RCC 7860 (cell line): ENCODE results near the gene ENDOU.
A peak's percentile ranks its signal among the peaks of the same experiment; 100 is the strongest.

ENCODE experiments used
- DNase-seq: peaks from one replicate; pipeline ENCODE4 v3.0.0-alpha.2; 2015; ENCODE audit warnings: low spot score
- FAIRE-seq: peaks from 2 replicates; lab custom pipeline; 2012; peaks lifted over from hg19 to GRCh38; lab: Jason Lieb, UNC

Gene ENDOU

DNA sequence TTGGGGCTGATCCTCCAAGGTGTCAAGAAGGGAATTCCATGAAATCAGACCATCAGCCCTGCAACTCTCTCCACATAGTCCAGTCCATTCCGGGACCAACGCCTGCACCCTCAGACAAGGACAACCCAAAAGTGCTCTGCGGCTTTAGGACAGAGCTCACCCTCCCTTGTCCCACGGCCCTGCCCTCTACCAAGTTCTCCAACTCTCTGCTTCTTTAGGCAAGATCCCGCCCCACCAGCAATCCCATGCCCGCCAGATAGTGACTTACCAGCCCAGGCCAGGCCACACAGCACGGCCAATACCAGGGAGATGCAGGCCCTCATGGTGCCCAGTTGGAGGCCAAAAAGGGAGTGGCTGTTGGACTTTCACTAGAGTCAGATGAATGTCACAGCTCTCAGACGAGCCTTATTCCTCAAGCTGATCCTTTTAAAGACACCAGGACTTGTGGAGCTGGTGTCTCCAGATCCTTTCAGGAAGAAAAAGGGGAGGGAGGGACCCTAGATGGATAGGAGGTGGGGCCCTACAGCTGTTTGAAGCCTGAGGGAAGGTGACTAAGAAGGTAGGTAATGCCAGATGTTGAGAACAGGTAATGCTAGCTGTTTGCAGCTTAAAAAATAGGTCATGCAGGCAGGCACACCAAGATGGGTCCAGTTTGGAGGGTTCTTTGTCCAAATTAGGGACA lies at the start of gene ENDOU:
TSS of gene ENDOU (minus strand) at position 400 of the 682 bp plus-strand sequence. CDS start at position 323, 77 bp downstream.
- FAIRE-seq (no peak), DNase-seq (no peak)

GRCh38 chr12:47774663-47775062 lies 49.4 kb upstream of the ENDOU start:
- no peak for DNase-seq
- FAIRE-seq: no peak

GRCh38 chr12:47773858-47774580 lies 48.7 kb upstream of the ENDOU start:
- FAIRE-seq (no peak), DNase-seq (no peak)

- no peak for DNase-seq
These were observed 48.0 kb upstream of the ENDOU start, which contains the start of gene SLC48A1 for GRCh38 chr12:47773062-47773857. TSS of gene SLC48A1 (plus strand) at chr12:47773238. CDS start at chr12:47773305, 67 bp downstream.

DNA sequence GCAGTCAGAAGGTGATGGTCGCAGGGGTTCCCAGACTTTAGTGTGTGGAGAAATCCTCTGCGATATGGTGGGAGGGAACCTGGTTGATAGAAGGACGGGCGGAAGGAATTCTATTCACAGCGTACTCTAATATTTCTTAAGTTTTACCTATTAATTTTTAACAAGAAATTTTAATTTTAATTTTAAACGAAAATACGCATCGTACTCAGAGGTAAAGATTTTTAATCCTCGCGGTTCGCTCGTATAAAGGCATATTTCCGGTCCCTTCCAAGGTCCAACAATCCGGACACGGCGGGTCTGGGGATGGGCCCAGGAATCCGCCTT lies 47.4 kb upstream of the ENDOU start:
- FAIRE-seq: no peak
- DNase-seq: no peak

More at GRCh38 chr12:47773062-47773857, 48.0 kb upstream of the ENDOU start, which contains the start of gene SLC48A1:
- no peak for FAIRE-seq

GRCh38 chr12:47772094-47772660 lies 46.9 kb upstream of the ENDOU start:
- FAIRE-seq: no peak

DNA sequence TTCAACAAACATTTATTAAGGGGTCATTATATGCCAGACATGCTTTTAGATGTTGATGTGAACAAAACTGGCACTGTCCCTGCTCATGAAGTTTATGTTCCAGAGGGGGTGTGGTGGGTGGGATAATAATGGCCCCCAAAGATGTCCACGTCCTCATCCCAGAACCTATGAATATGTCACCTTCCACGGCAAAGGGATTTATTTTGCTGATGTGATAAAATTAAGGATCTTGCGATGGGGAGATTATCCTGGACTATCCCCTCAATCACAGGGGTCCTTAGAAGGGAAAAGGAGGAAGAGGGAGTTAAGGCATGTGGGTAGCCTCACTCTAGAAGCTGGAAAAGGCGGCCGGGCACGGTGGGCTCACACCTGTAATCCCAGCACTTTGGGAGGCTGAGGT lies 46.0 kb upstream of the ENDOU start:
- no peak for FAIRE-seq
- DNase-seq: no peak

More at GRCh38 chr12:47772094-47772660, 46.9 kb upstream of the ENDOU start:
- DNase-seq: no peak

DNA sequence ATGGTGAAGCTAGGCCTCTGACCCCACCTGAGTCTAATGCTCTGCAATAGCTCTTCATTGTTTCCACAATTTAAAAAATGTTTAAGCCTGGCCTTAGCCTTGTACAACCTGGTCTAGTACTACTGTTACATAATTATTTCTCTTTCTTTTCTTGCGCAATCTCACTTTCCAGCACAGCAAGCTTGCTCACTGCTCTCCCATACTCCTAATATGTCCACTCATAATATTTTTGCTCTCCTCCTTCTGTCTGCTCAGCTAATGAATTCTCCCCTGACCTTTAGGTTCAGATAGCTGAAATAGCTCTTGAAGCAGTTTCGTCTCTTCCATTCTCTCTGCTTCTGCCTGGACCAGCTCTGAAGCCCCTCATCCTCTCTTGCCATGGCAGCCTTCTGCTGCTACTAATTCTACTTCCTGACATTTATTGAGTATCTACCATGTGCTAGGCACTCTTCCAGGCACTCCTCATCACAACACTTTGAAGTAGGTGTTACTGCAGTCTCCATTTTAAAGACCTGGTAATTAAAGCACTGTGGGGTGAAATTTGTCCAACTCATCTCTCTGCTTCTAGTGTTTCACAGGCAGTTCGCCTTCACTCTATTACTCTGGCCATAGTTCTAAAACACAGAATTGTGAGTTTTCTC lies 44.9 kb upstream of the ENDOU start:
- FAIRE-seq (no peak), DNase-seq (no peak)

- FAIRE-seq (no peak), DNase-seq (no peak)
These were observed 44.2 kb upstream of the ENDOU start for GRCh38 chr12:47769234-47770085.

DNA sequence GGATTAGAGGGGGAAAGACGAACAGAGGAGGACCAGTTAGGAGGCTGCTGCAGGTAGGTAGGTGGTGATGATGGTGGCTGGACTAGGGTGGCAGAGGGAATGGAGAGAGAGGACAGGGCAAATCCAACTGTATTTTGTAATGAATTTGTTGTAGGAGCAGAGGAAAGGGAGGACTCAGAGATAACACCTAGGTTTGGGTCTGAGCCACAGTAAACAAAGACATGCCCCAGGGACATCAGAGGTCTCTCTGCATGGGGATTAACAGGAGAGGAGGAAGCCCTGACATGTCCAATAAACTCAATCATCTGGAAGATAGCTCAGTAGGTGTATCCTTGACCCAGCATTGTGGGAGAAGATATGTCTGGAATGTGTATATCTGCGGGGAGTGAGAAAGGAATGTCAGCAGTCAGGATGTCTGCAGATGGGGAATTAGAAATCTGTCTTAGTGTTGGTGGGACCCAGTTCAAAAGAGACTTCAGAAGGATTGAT lies 43.1 kb upstream of the ENDOU start:
- DNase-seq (peak; percentile 95), FAIRE-seq (peak; percentile 86)

DNA sequence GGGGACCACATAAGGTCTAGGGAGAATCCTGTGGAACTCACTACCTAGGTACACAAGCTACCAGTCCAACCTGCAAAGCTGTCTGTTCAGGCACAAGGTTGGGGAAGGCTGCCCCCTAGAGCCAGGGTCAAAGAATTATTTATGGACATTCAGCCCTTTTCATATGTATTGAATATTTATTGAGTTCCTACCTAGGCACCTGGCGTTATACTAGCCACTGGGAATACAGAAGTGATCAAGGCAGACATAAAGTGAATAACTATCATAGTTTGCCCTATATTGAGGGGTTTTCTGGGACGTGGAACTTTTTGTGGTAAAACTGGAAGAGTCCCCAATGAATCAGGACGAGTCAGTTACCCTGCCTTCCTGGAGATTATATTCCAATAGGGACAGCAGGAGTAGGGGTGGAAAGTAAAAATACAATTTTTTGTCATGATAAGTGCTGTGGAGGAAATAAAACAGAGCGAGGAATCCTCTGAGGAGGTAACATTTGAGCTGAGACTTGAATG lies 42.0 kb upstream of the ENDOU start:
- DNase-seq: no peak
- FAIRE-seq: no peak

DNA sequence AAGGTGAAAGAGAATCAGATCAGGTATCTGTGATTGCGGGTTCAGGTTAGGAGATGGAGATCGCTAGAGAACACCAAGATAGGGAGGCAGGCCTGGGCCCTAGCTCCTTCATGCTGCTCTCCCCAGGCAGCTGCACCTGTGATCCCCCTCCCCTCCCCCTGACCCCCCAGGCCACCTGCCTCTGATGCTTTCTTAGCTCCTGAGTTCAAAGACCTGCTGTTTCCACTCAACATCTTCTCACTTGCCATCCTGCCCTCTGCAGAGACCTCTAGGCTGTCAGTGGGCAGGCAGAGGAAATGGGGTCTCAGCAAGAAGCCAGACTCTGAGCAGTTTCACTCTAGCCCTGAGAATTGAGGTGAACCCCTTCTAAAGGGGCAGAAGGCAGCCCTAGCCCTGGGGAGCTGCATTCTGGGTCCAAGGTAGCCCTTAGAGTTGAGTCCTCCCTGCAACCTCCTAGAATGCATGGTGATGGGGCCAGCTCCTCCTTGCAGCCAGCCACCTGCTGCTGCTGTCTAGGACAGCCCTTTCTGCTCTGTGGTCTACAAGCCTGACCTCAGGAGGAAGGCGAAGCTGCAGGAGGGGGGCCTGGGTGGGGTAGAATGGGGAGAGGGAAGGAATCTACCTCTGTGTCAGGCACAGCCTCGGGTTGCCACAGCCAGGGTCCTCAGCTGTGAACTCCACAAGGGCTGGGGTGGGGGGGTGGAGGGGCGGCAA lies 41.4 kb upstream of the ENDOU start:
- no peak for DNase-seq
- no peak for FAIRE-seq

DNA sequence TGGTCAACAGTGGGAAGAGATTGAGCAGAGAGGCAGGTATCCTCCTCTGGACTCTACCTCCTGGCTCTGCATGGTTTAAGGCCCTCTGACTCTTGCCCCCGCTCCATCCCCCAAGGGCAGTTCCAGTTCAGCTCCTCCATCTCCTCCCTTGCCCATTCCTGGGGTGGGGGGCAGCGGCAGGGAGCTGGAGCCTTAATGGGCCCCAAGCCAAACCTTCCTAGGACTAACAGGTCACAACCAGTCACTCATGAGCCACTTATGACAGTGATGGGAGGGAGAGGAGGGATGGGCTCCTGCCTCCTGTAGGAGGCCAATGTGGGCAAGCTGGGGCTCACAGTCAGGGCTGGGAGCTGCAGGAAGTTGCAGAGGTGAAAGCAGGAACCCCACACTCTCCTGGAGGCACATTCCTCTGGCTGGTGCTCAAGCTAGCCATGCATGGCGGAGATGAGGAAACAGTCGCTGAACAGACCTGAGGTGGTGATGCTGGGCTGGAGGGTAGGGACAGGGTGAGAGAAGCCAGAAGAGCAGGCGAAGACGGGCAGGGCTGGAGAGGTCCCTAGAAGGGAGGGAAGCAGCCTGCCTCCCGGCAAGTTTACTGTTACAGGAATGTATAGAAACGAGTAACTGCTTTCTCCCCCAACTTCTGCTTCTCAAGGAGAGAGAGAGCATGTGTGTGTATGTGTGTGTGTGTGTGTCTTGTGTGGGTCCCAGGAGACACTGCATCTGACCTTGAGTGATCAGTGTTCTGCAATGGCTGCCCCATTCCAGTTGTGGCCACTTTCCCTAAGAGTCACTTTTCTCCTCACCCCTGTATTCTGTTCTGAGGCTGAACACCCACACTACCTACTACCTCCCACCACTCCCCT lies 38.4 kb upstream of the ENDOU start:
- FAIRE-seq: peak; percentile 94
- DNase-seq: peak; percentile 99

DNA sequence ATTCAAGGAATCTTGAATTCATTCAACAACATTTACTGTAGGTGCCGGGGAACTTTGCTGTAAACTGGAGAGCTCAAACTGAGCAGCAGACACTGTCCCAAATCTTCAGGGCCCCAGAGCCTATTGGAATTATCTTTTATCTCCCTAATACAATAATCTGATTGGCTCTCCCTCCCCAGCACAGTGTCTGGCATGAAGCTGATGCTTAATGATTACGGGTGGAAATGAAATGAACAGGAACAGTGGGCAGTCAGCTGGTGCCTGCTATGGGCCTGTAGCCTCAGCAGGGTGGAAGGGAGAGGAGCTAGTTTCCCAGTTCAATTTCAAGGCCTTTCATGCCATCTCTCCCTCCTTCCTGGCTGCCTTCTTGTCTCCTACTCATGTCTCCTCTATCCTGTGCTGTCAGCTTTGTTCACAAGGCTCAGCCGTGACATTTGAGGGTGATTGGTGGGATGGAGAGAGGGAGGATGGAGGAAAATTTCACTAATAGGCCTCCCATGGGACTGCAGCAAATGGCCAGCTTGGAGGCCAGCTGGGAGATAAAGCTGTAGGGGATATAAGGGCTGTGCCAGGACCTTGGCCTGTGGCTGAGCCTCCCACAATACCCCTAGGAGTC lies 37.7 kb upstream of the ENDOU start:
- FAIRE-seq (no peak), DNase-seq (no peak)

DNA sequence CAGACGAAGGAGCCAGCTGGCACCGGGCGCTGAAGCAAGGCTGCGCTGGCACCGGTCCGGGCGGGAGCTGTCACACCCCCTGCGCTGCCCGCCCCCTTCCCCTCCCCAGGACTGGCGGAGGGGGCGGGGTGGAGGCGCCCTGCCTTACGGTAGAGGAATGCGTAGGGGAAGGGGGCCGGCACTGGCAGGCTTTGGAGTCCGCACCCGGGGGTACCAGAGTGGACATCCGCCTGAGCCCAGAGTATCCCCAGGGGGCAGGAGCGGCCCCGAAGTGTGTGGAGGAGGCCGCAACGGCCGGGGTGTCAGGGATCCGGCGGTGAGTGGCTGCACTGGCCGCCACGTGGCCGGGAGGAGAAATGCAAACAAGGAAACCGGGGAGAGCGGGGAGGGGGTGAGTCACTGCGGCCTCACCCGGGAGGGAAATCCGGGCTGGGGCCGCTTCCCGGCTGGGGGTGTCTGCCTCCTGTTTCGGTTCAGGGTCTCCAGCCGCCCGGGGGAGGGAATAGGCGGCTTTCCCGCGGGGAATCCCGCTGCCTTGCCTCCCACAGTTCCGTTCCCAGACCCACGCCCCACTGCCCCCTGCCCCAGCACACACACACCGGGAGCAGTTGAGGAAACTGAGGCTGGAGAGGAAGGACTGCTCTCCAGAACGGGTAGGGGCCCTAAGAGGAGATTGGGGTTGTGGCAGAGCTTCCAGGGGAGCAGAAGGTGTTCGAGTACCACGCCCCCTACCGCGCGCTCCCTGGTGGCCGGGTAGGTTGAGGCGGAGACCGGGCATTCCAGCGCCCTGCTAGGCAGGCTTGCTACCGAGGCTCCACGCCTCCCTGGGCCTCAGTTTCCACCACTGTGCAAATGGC lies 33.8 kb upstream of the ENDOU start, which contains the start of gene RAPGEF3:
TSS of gene RAPGEF3 (minus strand) at position 47 of the 857 bp plus-strand sequence. CDS start 324 bp downstream, outside the sequence.
- peak; percentile 76 for DNase-seq
- no peak for FAIRE-seq

GRCh38 chr12:47758584-47758833 lies 33.2 kb upstream of the ENDOU start:
- no peak for DNase-seq
- FAIRE-seq: no peak
